GM19240 (cell line): ENCODE data around the gene SFMBT1.

Experiments used
- DNase-seq: peaks from one replicate; pipeline ENCODE4 v3.0.0; 2011; ENCODE audit warnings: low spot score; ENCODE audit not compliant: insufficient read length

SFMBT1 gene

GRCh38 chr3:52889901-52890300, 156.0 kb downstream of the SFMBT1 start:
- DNase-seq = no peak

- no peak for DNase-seq
Observed at GRCh38 chr3:52887166-52887565, 158.7 kb downstream of the SFMBT1 start.

GRCh38 chr3:52886049-52886730, 159.7 kb downstream of the SFMBT1 start:
- no peak for DNase-seq

GRCh38 chr3:52882377-52882776, 163.5 kb downstream of the SFMBT1 start:
- DNase-seq = no peak

GRCh38 chr3:52881871-52882270, 164.0 kb downstream of the SFMBT1 start:
- DNase-seq = no peak

- no peak for DNase-seq
Observed at GRCh38 chr3:52880474-52880873, 165.4 kb downstream of the SFMBT1 start.

GRCh38 chr3:52880047-52880446, 165.8 kb downstream of the SFMBT1 start:
- no peak for DNase-seq

GRCh38 chr3:52879581-52879980, 166.3 kb downstream of the SFMBT1 start:
- no peak for DNase-seq

GRCh38 chr3:52879090-52879489, 166.8 kb downstream of the SFMBT1 start:
- DNase-seq = no peak

- no peak for DNase-seq
Observed at GRCh38 chr3:52877085-52877484, 168.8 kb downstream of the SFMBT1 start.

- DNase-seq = no peak
Observed at GRCh38 chr3:52874864-52875587, 170.8 kb downstream of the SFMBT1 start.

GRCh38 chr3:52874160-52874701, 171.6 kb downstream of the SFMBT1 start:
- no peak for DNase-seq

GRCh38 chr3:52873433-52874159, 172.3 kb downstream of the SFMBT1 start:
- DNase-seq = no peak

- DNase-seq = no peak
Observed at GRCh38 chr3:52872245-52872644, 173.6 kb downstream of the SFMBT1 start.

- no peak for DNase-seq
Observed at GRCh38 chr3:52871761-52872160, 174.1 kb downstream of the SFMBT1 start.

GRCh38 chr3:52870471-52870870, 175.4 kb downstream of the SFMBT1 start:
- no peak for DNase-seq

GRCh38 chr3:52866427-52866826, 179.4 kb downstream of the SFMBT1 start:
- no peak for DNase-seq

GRCh38 chr3:52865994-52866393, 179.9 kb downstream of the SFMBT1 start:
- no peak for DNase-seq

- no peak for DNase-seq
Observed at GRCh38 chr3:52860424-52860768, 185.5 kb downstream of the SFMBT1 start.

- DNase-seq = no peak
Observed at GRCh38 chr3:52859686-52860423, 186.0 kb downstream of the SFMBT1 start.

- no peak for DNase-seq
Observed at GRCh38 chr3:52857864-52858263, 188.0 kb downstream of the SFMBT1 start.
